Neuronal stem cell (in vitro differentiated cells): Measurements from ENCODE around the gene IER5.
A peak's percentile ranks its signal among the peaks of the same experiment; 100 is the strongest.
"Not testable (repeated sequence)": the region's sequence is repeated elsewhere in the genome, so short reads cannot be mapped to it uniquely, and the experiment has no call there.

Experiments used
- DNase-seq: peaks from one replicate; pipeline ENCODE4 v3.0.0-alpha.2; 2013; ENCODE audit warnings: low spot score
- H2AFZ ChIP-seq: one replicate; pipeline ENCODE4 v1.6.1; 2013; ENCODE audit warnings: mild to moderate bottlenecking, low read length, inconsistent platforms
- H2AK5ac ChIP-seq: 2 replicates; pipeline ENCODE4 v1.6.1; 2013; ENCODE audit warnings: low read depth, mild to moderate bottlenecking, inconsistent platforms, low read length, moderate library complexity, mixed read lengths
- H2BK120ac ChIP-seq: 2 replicates; pipeline ENCODE4 v1.6.1; 2013; ENCODE audit warnings: low read depth, mild to moderate bottlenecking, inconsistent platforms, low read length, moderate library complexity, mixed read lengths
- H2BK12ac ChIP-seq: one replicate; pipeline ENCODE4 v1.6.1; 2013; ENCODE audit warnings: low read length, inconsistent platforms
- H2BK15ac ChIP-seq: 2 replicates; pipeline ENCODE4 v1.6.1; 2013; ENCODE audit warnings: mild to moderate bottlenecking, low read length, inconsistent platforms, mixed read lengths
- H2BK5ac ChIP-seq: one replicate; pipeline ENCODE4 v1.6.1; 2013; ENCODE audit warnings: inconsistent platforms, mild to moderate bottlenecking, low read length, moderate library complexity
- H3K14ac ChIP-seq: one replicate; pipeline ENCODE4 v1.6.1; 2013; ENCODE audit warnings: low read length, inconsistent platforms
- H3K18ac ChIP-seq: 2 replicates; pipeline ENCODE4 v1.6.1; 2013; ENCODE audit warnings: low read length, inconsistent platforms
- H3K23ac ChIP-seq: 2 replicates; pipeline ENCODE4 v1.6.1; 2013; ENCODE audit warnings: low read depth, mild to moderate bottlenecking, mixed read lengths, low read length, inconsistent platforms; ENCODE audit not compliant: poor library complexity
- H3K27ac ChIP-seq: replicated peaks from 3 replicates; pipeline ENCODE4 v1.5.1; 2013; ENCODE audit warnings: low read length, inconsistent platforms
- H3K27me3 ChIP-seq, 3 experiments: 2 replicates each; pipeline ENCODE4 v1.6.1; 2013; ENCODE audit warnings: low read length in 3 of 3, mild to moderate bottlenecking in 2 of 3, inconsistent platforms in 1 of 3, low read depth in 1 of 3, mixed read lengths in 1 of 3, moderate library complexity in 1 of 3; ENCODE audit not compliant: control insufficient read depth in 3 of 3, insufficient read depth in 3 of 3
- H3K36me3 ChIP-seq, 2 donors: replicated peaks in 1 of 2; 2 replicates each; pipeline ENCODE4 v1.6.1; 2013; ENCODE audit warnings: low read length in 2 of 2; ENCODE audit not compliant: control insufficient read depth in 2 of 2, insufficient read depth in 2 of 2
- H3K4ac ChIP-seq: 2 replicates; pipeline ENCODE4 v1.6.1; 2013; ENCODE audit warnings: inconsistent platforms, mild to moderate bottlenecking, low read length, moderate library complexity
- H3K4me1 ChIP-seq, 2 donors: 1 replicate in 1 of 2; 2 replicates in 1 of 2; pipeline ENCODE4 v1.6.1; 2013; ENCODE audit warnings: low read length in 2 of 2, low read depth in 1 of 2; ENCODE audit not compliant: control insufficient read depth in 2 of 2, insufficient read depth in 1 of 2
- H3K4me2 ChIP-seq: one replicate; pipeline ENCODE4 v1.6.1; 2013; ENCODE audit warnings: mild to moderate bottlenecking, low read length, inconsistent platforms; ENCODE audit not compliant: insufficient read depth, poor library complexity, severe bottlenecking
- H3K4me3 ChIP-seq, 2 donors: 2 replicates each; pipeline ENCODE4 v1.5.1; 2013; ENCODE audit warnings: low read length in 2 of 2, mild to moderate bottlenecking in 2 of 2, inconsistent platforms in 1 of 2, moderate library complexity in 1 of 2
- H3K79me1 ChIP-seq: one replicate; pipeline ENCODE4 v1.6.1; 2013; ENCODE audit warnings: low read depth, mild to moderate bottlenecking, inconsistent platforms, low read length, moderate library complexity
- H3K9ac ChIP-seq: one replicate; pipeline ENCODE4 v1.6.1; 2013; ENCODE audit warnings: mild to moderate bottlenecking, low read depth, low read length, inconsistent platforms; ENCODE audit not compliant: poor library complexity
- H3K9me3 ChIP-seq, 2 donors: replicated peaks in 1 of 2; 2 replicates each; pipeline versions ENCODE3 to v1.6.1; 2013; ENCODE audit warnings: low read length in 2 of 2, mild to moderate bottlenecking in 2 of 2, inconsistent platforms in 1 of 2, low read depth in 1 of 2, mixed read lengths in 1 of 2, moderate library complexity in 1 of 2; ENCODE audit not compliant: control insufficient read depth in 2 of 2, insufficient read depth in 1 of 2
- H4K8ac ChIP-seq: one replicate; pipeline ENCODE4 v1.6.1; 2013; ENCODE audit warnings: low read depth, mild to moderate bottlenecking, inconsistent platforms, low read length, moderate library complexity
- H4K91ac ChIP-seq: one replicate; pipeline ENCODE4 v1.6.1; 2013; ENCODE audit warnings: low read length, low read depth, mild to moderate bottlenecking, inconsistent platforms; ENCODE audit not compliant: poor library complexity
- WGBS, 2 donors: extraction: QIAGEN DNeasy Blood & Tissue Kit; methylation state at CpG; one replicate each; pipeline ENCODE4 v1.1.7; 2013; ENCODE audit warnings: missing lambda C conversion rate in 2 of 2, mixed read lengths in 1 of 2; ENCODE audit not compliant: insufficient read length in 2 of 2, insufficient replicate concordance in 1 of 2; ENCODE audit errors: extremely low coverage in 2 of 2; 5-methylcytosine and 5-hydroxymethylcytosine counted together

IER5 gene

GRCh38 chr1:181044449-181044966 lies 44.0 kb upstream of the IER5 start:
- Histone ChIP-seq H2BK12ac (no peak overlapping the region), H3K27ac (no peak overlapping the region), H3K4me2 (no peak overlapping the region), H3K4me1 (no peaks in the 10 kb centered on the region), H4K91ac (no peak overlapping the region), H3K27me3 (no peaks in the 10 kb centered on the region), H3K14ac (no peak overlapping the region), H3K4me3 (no peak overlapping the region), H2AK5ac (no peak overlapping the region), H4K8ac (no peak overlapping the region), H2BK5ac (no peak overlapping the region), H3K18ac (peak overlapping the region; percentile 70), H3K4ac (no peak overlapping the region), H3K36me3 (no peaks in the 10 kb centered on the region), H3K9me3 (no peaks in the 10 kb centered on the region), H3K9ac (no peak overlapping the region), H2BK120ac (peak overlapping the region; percentile 97), H3K23ac (no peak overlapping the region), H3K79me1 (peaks cover 2% of the 10 kb centered on the region), H2AFZ (peak overlapping the region; percentile 12), H2BK15ac (peak overlapping the region; percentile 91)
- DNase-seq: no peak
- no CpG with 5 or more reads among the region's 5 CpGs for WGBS, 2 donors

DNA sequence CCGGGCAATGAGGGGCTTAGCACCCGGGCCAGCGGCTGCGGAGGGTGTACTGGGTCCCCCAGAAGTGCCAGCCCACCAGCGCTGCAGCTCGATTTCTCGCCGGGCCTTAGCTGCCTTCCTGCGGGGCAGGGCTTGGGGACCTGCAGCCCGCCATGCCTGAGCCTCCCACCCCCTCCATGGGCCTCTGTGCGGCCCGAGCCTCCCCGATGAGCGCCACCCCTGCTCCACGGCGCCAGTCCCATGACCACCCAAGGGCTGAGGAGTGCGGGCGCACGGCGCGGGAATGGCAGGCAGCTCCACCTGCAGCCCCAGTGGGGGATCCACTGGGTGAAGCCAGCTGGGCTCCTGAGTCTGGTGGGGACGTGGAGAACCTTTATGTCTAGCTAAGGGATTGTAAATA lies 42.6 kb upstream of the IER5 start:
- not testable (repeated sequence) for H3K4me1 ChIP-seq, H3K9me3 ChIP-seq, H3K4me2 ChIP-seq, H3K23ac ChIP-seq, H4K91ac ChIP-seq, H3K18ac ChIP-seq, H2BK5ac ChIP-seq, H3K4ac ChIP-seq, H3K14ac ChIP-seq, H2BK120ac ChIP-seq, H2AFZ ChIP-seq, H3K27ac ChIP-seq, H4K8ac ChIP-seq, H3K9ac ChIP-seq, H3K27me3 ChIP-seq, H3K4me3 ChIP-seq, DNase-seq, H2AK5ac ChIP-seq, H3K79me1 ChIP-seq, H2BK12ac ChIP-seq, H2BK15ac ChIP-seq, H3K36me3 ChIP-seq
- no CpG with 5 or more reads among the region's 22 CpGs for WGBS, 2 donors

- Histone ChIP-seq H3K18ac (no peak overlapping the region), H3K27me3 (peaks cover 0 to 18% (median 0%) of the 10 kb centered on the region in 3 experiments), H3K4ac (no peak overlapping the region), H2BK12ac (no peak overlapping the region), H3K4me2 (no peak overlapping the region), H3K9ac (no peak overlapping the region), H2AK5ac (no peak overlapping the region), H3K4me1 (peaks cover 0 to 3% of the 10 kb centered on the region in 2 donors), H3K27ac (no peak overlapping the region), H3K23ac (no peak overlapping the region), H2AFZ (no peak overlapping the region), H3K4me3 (no peak overlapping the region), H2BK15ac (no peak overlapping the region), H2BK5ac (no peak overlapping the region), H3K14ac (no peak overlapping the region), H3K79me1 (peaks cover 2% of the 10 kb centered on the region), H2BK120ac (no peak overlapping the region), H3K9me3 (no peaks in the 10 kb centered on the region), H3K36me3 (no peaks in the 10 kb centered on the region), H4K91ac (no peak overlapping the region), H4K8ac (no peak overlapping the region)
- DNase-seq: no peak
- WGBS, 2 donors: no CpG with 5 or more reads among the region's 4 CpGs
Measured at GRCh38 chr1:181049378-181049777, 39.1 kb upstream of the IER5 start.

DNA sequence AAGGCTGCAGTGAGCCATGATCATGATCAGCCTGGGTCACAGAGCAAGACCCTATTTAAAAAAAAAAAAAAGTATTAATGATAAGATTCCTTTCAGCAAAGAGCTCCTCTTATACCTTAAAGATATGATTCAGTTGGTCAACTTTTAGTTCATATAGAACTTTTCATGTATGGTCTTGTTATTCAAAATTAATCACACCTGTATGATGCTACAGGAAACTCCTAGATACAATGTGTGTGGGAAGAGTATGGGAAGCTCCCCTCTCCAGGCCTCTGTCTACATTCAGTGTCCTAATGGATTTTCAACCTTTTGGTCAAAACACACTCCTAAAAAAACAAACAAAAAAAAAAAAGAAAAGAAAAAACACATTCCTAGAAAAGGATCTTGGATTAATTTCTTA lies 37.6 kb upstream of the IER5 start:
- H3K27ac ChIP-seq: no peak overlapping the region
- H2BK5ac ChIP-seq: no peak overlapping the region
- H3K14ac ChIP-seq: no peak overlapping the region
- no peak overlapping the region for H2AK5ac ChIP-seq
- H3K9ac ChIP-seq: no peak overlapping the region
- no peak overlapping the region for H2AFZ ChIP-seq
- no peak overlapping the region for H2BK12ac ChIP-seq
- H3K4me3 ChIP-seq: no peak overlapping the region
- no peak overlapping the region for H3K18ac ChIP-seq
- peaks cover 0 to 21% (median 0%) of the 10 kb centered on the region in 3 experiments for H3K27me3 ChIP-seq
- H3K23ac ChIP-seq: no peak overlapping the region
- no peak overlapping the region for H4K91ac ChIP-seq
- no peak overlapping the region for H3K4ac ChIP-seq
- H3K9me3 ChIP-seq: no peaks in the 10 kb centered on the region
- H2BK15ac ChIP-seq: no peak overlapping the region
- H3K79me1 ChIP-seq: peaks cover 1% of the 10 kb centered on the region
- no peak for DNase-seq
- H2BK120ac ChIP-seq: no peak overlapping the region
- H3K36me3 ChIP-seq: no peaks in the 10 kb centered on the region
- H3K4me2 ChIP-seq: no peak overlapping the region
- H3K4me1 ChIP-seq: peaks cover 0 to 3% of the 10 kb centered on the region in 2 donors
- no peak overlapping the region for H4K8ac ChIP-seq
